GM19043 (cell line): ENCODE results near the gene MELK.
A peak's percentile ranks its signal among the peaks of the same experiment; 100 is the strongest.

Source experiments
- ATAC-seq: cut with Tn5 transposase; IDR thresholded peaks from one replicate; pipeline ENCODE4 v1.9.1; 2021; ENCODE audit warnings: low read depth; ENCODE audit not compliant: unreplicated experiment

MELK gene

DNA sequence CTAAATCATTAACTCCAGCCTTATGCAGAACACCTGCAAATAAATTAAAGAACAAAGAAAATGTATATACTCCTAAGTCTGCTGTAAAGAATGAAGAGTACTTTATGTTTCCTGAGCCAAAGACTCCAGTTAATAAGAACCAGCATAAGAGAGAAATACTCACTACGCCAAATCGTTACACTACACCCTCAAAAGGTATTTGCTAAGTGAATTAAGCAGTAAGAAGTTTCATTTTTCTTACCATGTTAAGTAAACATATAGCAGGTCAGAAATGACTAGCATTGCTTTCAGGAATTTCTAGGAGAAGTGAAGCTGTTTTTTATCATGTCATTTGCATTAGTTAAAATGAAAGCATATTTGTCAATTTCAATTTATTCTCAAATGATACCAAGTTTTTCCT, 92.7 kb downstream of the MELK start:
- ATAC-seq = no peak

DNA sequence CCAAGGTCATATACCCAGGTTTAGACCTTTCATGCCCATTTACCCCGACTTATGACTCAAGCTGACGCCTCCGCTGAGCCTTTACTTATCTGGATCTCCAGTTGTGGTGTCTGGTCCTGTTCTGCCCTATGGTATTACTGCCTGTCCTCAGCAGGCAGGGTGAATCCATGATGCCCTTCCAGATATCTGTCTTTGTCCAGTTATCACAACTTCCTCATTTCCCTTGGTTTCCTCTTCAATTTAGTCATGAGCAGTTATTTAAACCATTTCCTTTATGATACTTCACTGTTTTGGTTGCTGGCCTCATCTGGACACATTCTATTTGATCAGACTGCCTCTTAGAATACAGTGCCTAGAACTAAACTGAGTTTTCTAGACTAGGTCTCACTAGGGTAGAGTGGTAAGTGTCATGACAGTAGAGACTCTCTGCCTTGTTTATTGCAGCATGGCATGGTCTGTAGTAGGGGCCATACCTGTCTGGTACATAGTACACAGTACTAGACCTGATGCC, 93.3 kb downstream of the MELK start:
- ATAC-seq = peak; percentile 86

DNA sequence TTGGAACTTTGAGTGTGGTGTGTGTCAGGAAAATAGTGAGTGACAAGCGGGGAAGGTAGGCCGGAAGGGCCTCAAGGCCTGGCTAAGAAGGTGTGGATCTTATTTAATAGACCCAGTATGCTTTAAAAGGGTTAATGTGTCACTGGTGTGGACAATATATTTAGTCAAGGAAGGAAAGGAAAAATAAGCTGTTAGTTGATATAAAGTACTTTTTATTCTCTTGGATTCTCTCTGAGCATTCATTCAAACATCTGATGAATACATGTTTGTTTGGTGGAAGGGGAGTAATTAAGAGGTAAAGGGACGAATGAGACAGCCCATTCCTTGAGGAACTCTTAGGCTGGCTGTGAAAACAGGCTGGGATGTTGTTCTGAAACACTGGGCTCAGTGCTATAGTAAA, 98.9 kb downstream of the MELK start:
- ATAC-seq = no peak

DNA sequence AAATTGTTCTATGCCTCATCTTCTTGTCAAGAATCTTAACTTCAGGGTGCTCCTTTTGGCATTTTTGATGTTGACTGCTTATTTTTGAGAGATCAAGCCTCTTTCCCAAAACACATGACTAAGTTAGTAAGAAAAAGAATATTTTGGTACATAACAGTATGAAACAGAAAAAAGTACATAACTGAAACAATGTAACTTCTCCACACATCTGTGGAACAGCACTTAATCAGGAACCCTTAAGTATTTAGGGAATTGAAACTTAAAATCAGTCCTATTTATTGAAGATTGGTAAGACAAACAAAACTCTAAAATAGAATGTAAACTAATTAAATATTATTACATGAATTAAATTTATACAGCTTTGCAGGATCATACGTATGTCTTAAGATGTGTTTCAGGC, 103.4 kb downstream of the MELK start:
- ATAC-seq = no peak

GRCh38 chr9:36676778-36677485, 104.2 kb downstream of the MELK start:
- no peak for ATAC-seq

DNA sequence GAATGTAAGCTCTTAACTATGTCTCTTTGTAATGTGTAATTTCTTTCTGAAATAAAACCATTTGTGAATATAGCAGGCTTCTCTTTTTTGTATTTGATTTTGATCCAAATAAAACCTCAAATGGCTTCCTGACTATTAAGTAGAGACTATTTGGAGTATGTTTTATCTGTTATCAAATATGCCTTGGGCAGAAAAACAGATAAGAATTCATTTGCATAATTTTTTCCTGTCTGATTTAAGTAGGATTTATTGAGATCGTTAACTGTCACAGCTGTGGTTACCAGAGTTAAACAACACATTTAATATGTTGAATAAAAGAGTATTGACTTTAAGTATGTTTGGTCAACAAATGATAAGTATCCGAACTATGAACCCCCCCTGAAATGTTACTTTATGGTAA, 104.9 kb downstream of the MELK start:
- ATAC-seq = no peak

DNA sequence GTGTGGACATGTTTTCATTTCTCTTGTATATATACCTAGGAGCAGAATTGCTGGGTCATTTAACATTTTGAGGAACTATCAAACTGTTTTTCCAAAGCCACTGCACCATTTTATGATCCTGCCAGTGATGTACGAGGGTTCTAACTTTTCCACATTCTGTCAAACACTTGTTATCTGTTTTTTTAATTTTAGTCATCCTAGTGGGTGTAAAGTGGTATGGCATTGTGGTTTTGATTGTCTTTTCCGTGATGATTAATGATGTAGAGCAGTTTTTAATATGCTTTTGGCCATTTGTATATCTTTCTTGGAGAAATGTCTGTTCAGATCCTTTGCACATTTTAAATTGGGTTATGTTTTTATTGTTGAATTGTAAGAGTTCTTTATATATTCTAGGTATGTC, 107.0 kb downstream of the MELK start:
- ATAC-seq = no peak

- no peak for ATAC-seq
Measured at GRCh38 chr9:36686471-36686870, 113.8 kb downstream of the MELK start.

DNA sequence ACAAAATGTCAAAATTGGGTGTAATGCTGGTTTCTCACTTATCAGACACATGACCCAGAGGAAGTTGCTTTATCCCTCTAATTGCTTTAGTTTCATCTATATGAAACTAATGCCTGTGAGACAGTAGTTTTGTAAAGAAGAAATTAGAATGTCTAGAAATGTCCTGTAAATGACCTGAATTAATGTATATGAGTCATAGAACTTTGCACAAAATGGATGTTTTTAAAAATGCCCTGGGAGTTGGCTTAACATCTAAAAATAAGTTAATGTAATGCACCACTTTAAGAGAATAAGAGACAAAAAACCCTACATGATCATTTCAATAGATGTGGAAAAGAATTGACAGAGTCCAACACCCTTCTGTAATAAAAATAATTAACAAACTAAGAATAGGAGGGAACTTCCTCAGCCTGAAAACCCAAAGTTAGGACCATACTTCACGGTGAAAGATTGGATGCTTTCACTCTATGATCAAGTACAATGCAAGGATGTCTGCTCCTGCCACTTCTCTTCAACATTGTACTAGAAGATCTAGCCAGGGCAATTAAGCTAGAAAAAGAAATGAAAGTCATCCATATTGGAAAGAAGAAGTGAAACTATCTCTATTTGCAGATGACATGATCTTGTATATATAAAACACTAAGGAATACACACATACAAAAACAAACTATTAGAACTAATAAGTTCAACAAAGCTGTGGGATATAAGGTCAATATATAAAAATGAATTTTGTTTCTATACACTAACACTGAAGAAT, 117.9 kb downstream of the MELK start:
- no peak for ATAC-seq

DNA sequence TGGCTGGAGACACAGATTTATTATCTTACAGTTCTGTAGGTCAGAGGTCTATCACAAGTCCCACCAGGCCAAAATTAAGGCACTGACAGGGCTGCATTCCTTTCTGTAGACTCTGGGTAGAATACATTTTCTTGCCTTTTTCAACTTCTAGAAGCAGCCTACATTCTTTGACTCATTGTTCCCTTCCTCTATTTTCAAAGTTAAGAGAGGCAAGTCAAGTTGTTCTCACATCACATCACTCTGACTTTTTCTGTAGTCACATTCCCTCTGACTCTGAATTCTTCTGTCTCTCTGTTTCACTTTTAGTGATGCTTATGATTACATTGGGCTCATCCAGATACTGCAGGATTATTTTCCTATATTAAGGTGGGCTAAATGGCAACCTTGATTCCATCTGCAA, 119.0 kb downstream of the MELK start:
- ATAC-seq = no peak

GRCh38 chr9:36698984-36699383, 126.3 kb downstream of the MELK start:
- ATAC-seq = no peak

DNA sequence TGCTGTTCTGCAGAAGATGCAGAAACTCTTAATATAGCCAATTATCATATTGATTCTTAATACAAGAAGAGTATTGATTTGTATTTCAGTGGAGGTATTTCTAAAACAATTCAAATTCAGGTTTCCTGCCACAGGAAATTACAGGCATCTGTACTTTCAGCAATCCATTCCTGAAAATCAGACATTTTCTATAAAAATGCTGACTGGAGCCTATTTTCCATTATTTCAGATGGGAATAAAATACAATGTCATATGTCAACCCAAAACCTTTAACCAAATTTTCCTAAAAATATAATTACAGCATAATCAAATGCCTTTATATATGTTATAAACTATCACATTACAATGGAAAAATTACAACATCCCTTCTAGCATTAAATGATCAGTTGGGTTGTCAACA, 131.5 kb downstream of the MELK start:
- ATAC-seq = no peak

- no peak for ATAC-seq
Measured at GRCh38 chr9:36713515-36714490, 141.1 kb downstream of the MELK start.

DNA sequence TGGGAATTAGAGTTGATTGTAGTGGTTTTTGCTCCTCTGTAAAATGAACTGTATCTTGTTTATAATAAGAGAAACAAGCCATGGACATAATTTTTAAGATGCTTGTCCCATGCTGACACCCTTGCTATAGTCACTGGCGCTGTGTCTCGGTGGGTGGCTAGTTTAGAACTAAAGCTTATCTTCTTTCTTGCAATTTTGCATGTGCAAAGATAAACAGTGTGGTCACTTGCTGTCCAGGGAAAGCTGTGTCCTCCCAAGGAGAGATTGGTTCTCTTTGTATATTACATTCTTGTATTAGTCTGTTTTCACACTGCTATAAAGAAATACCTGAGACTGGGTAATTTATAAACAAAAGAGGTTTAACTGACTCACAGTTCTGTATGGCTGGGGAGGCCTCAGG, 143.8 kb downstream of the MELK start:
- no peak for ATAC-seq

GRCh38 chr9:36717276-36717675, 144.6 kb downstream of the MELK start:
- no peak for ATAC-seq

- no peak for ATAC-seq
Measured at GRCh38 chr9:36718612-36719011, 145.9 kb downstream of the MELK start.

- no peak for ATAC-seq
Measured at GRCh38 chr9:36720043-36720442, 147.3 kb downstream of the MELK start.

DNA sequence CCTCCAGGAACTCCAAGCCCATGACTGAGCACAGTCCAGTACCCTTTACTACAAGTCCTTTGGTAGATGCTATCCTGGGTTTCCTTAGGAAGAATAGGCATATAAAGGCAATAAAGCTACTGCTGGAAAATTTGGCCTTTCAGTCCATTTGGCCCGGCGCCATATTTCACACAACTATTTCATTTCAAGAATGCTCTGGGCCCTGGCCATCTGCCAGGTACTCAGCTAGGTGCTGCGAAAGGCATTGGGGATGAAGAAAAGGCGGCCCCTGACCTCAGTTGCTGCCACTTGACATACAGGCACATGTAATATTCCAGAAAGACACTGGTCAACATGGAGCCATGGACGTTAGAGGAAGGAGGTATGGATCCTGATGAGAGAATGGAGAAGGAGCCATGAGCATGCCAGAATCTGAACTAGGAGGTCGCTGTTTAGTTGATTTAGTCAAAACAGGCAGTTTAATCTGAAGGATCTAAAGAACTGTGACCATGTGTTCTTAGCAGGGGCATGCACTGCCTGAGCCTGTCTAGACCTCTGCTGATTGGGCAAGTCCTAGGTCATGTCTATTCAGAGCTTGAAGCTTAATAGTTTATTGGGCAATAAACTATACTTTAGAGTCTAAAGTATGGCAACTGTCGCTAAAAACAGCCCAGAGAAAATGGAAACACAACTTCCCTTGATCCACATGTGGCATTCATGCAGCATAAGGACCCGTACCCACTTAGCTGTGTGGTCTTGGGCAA, 149.3 kb downstream of the MELK start:
- ATAC-seq = no peak

DNA sequence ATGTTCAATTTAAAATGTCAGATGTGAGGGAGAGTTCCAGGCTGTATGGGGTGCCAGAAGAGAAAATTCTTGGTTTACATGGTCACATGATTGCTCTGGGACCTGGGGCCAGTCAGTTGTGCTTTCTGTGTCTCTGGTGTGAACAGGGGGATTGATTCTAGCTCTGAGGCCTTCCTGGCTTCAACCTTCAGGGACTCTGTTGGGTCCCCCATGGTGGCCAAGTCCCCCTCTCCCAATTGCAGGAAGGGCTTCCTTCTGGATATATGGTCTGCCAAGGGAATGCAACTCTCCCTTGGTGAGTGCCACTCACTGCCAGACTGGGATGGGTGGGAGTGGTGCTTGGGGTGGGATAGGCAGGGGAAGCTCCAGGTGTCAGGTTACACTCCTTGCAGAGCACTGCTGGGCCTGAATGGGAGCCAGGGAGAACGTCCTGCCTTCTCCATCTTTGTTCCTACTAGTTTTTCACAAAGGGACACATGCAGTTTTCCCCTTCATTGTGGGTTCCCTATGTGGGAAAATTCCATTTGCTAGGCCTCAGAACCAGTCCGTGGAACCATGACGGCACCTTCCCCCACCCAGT, 153.2 kb downstream of the MELK start:
- ATAC-seq = no peak
